Breast epithelium (tissue), 4 donors: ENCODE results near the gene MT1F. TPM values are rescaled to one million over a fixed set of nuclear protein-coding genes. Genes with fewer than 3 reads are reported as not detected.

Experiments used
- DNase-seq, 2 donors: peaks; one replicate each; pipeline ENCODE4 v3.0.0-alpha.2; 2019; ENCODE audit warnings: low spot score in 2 of 2
- H3K27ac ChIP-seq, 2 donors: fragments of 200-600 bp; sonication (generic) in 1 of 2; one replicate each; pipeline ENCODE4 v1.5.1; 2016 to 2019; ENCODE audit warnings: mild to moderate bottlenecking in 1 of 2
- H3K27me3 ChIP-seq, 2 donors: fragments of 200-600 bp; sonication (generic) in 1 of 2; one replicate each; pipeline versions ENCODE4 v1.5.1 to v1.6.0; 2017 to 2019; ENCODE audit warnings: control low read depth in 1 of 2, mild to moderate bottlenecking in 1 of 2
- H3K36me3 ChIP-seq: fragments of 200-600 bp; one replicate; pipeline ENCODE4 v1.5.1; 2019
- H3K4me1 ChIP-seq, 2 donors: fragments of 200-600 bp; sonication (generic); one replicate each; pipeline ENCODE4 v1.5.1; 2016 to 2019; ENCODE audit warnings: control low read depth in 1 of 2
- H3K4me3 ChIP-seq, 3 donors: fragments of 200-600 bp; sonication (generic); 1 replicate in 2 of 3; 2 replicates in 1 of 3; pipeline ENCODE4 v1.5.1; 2016 to 2019; ENCODE audit warnings: mild to moderate bottlenecking in 3 of 3, moderate library complexity in 2 of 3
- H3K9me3 ChIP-seq, 2 donors: fragments of 200-600 bp; sonication (generic) in 1 of 2; one replicate each; pipeline ENCODE4 v1.5.1; 2016 to 2019; ENCODE audit warnings: control low read depth in 1 of 2
- CTCF ChIP-seq, 3 donors: fragments of 450-650 bp; IDR thresholded peaks; one replicate each; pipeline ENCODE4 v1.5.1; 2016 to 2017; ENCODE audit warnings: antibody characterized with exemption in 3 of 3, mild to moderate bottlenecking in 3 of 3, moderate library complexity in 3 of 3
- POLR2A ChIP-seq: fragments of 450-650 bp; IDR thresholded peaks from one replicate; pipeline ENCODE4 v1.6.1; 2016; ENCODE audit warnings: antibody characterized with exemption, mild to moderate bottlenecking, moderate library complexity
- POLR2AphosphoS5 ChIP-seq, 3 donors: sonication (generic); formaldehyde crosslinking; IDR thresholded peaks; one replicate each; pipeline ENCODE4 v1.6.1; 2017; ENCODE audit warnings: antibody characterized with exemption in 3 of 3
- intact Hi-C: fragments of 100-400 bp; cut with DNase I; formaldehyde crosslinking; loops from one replicate; pipeline ENCODE4 v1.15.1; 2023; ENCODE audit warnings: low total_unique reads
- total RNA-seq, 3 donors: library from RNA; depleted of rRNA; stranded (reverse); fragments of >200 nt; gene quantifications; one replicate each; pipeline ENCODE4 v1.1.0, GENCODE V29; 2016

MT1F gene
- total RNA-seq, 3 donors from 2014 or later: 9.1 to 34.0 (median 12.1) TPM

DNA sequence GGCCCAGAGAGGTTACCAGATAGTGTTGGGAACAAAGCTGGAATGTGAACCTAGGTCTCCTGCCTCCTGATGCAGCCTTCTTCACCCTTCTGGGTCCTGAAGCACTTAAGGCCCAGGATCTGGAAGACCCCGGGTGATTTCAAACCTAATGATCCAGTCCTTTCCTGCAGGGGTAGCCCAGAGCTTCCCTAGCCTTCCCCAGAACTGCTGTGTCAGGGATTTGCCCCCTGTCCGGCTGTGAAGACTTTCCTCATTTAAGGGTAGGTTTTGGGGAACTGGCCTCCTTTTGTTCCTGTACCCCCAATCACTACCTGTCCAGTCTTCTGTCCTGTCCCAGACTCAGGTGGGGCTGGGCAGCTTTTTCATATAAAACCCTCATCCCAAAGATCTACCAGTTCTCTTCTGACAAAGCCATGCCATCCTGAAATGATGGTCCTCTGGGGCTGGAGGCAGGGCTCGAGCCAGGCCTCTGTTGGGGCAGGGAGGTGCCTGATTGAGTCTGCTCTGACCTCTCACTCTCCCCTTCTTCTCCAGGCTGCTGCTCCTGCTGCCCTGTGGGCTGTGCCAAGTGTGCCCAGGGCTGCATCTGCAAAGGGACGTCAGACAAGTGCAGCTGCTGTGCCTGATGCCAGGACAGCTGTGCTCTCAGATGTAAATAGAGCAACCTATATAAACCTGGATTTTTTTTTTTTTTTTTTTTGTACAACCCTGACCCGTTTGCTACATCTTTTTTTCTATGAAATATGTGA, 25.8 kb downstream of the MT1F start:
- Histone ChIP-seq H3K36me3 (no peaks in the 10 kb centered on the region), H3K9me3 (no peaks in the 10 kb centered on the region), H3K27ac (peak overlapping the region; percentile 81 to 85), H3K27me3 (no peaks in the 10 kb centered on the region), H3K4me1 (peaks cover 5 to 10% of the 10 kb centered on the region in 2 donors), H3K4me3 (peak overlapping the region; percentile 75 to 88 (median 75))
- DNase-seq: no peak
- TF ChIP-seq CTCF (IDR thresholded peaks at IDR 0.05) (no peak), POLR2AphosphoS5 (IDR thresholded peaks at IDR 0.05) (peak in 1 of 3 donors; percentile 57), POLR2A (no peak)
- intact Hi-C loops: no loop called here

GRCh38 chr16:56684256-56684925, 26.6 kb downstream of the MT1F start:
- TF ChIP-seq POLR2AphosphoS5 (IDR thresholded peaks at IDR 0.05) (peak in 2 of 3 donors; percentile 14 to 44), CTCF (IDR thresholded peaks at IDR 0.05) (no peak), POLR2A (no peak)
- Histone ChIP-seq H3K27me3 (no peaks in the 10 kb centered on the region), H3K4me3 (peak overlapping the region; percentile 75 to 88 (median 75)), H3K36me3 (no peaks in the 10 kb centered on the region), H3K27ac (peak overlapping the region; percentile 81 to 82), H3K4me1 (peaks cover 5 to 10% of the 10 kb centered on the region in 2 donors), H3K9me3 (no peaks in the 10 kb centered on the region)
- peak in 1 of 2 donors; percentile 27 for DNase-seq
- intact Hi-C loops: no loop called here

- H3K4me3 ChIP-seq: peak overlapping the region; percentile 75 to 88 (median 75)
- peak overlapping the region; percentile 81 to 82 for H3K27ac ChIP-seq
- no peaks in the 10 kb centered on the region for H3K36me3 ChIP-seq
- intact Hi-C loops: no loop called here
- H3K27me3 ChIP-seq: no peaks in the 10 kb centered on the region
- no peaks in the 10 kb centered on the region for H3K9me3 ChIP-seq
- peaks cover 5 to 10% of the 10 kb centered on the region in 2 donors for H3K4me1 ChIP-seq
- DNase-seq: peak in 1 of 2 donors; percentile 76
- TF ChIP-seq CTCF (IDR thresholded peaks at IDR 0.05) (no peak), POLR2A (no peak), POLR2AphosphoS5 (IDR thresholded peaks at IDR 0.05) (no peak)
These were observed 27.3 kb downstream of the MT1F start for GRCh38 chr16:56684926-56685590.

DNA sequence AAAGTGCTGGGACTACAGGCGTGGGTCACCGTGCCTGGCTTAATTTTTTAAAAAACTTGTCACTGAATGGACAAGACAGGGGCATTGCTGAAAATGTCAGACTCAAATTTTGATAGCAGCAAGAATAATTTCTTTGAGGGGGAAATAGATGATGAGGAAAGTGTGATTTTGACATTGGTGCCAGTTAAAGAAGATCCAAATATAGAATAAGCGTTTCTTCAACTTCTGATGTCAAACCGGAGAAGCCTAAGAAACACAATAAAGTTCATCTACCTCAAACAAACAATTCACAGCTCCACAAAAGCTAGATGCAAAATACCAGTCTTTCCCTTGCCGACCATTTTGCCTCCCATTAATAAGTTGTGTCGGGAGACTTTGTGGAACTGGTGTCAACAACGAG, 29.0 kb downstream of the MT1F start:
- Histone ChIP-seq H3K27ac (peak overlapping the region in 1 of 2 donors; percentile 81), H3K9me3 (no peaks in the 10 kb centered on the region), H3K4me1 (peaks cover 4 to 5% of the 10 kb centered on the region in 2 donors), H3K27me3 (no peaks in the 10 kb centered on the region), H3K4me3 (no peak overlapping the region), H3K36me3 (no peaks in the 10 kb centered on the region)
- no peak for DNase-seq
- intact Hi-C loops: no loop called here
- TF ChIP-seq POLR2AphosphoS5 (IDR thresholded peaks at IDR 0.05): no peak
- no peak for TF ChIP-seq CTCF (IDR thresholded peaks at IDR 0.05)
- no peak for TF ChIP-seq POLR2A
